ENCODE measurements around the gene TH.

The TH gene

GRCh38 chr11:2157294-2158040 lies 14.1 kb downstream of the TH start:
- no peak for DNase-seq

GRCh38 chr11:2156416-2157182 lies 15.0 kb downstream of the TH start:
- DNase-seq: peak; percentile 56

DNA sequence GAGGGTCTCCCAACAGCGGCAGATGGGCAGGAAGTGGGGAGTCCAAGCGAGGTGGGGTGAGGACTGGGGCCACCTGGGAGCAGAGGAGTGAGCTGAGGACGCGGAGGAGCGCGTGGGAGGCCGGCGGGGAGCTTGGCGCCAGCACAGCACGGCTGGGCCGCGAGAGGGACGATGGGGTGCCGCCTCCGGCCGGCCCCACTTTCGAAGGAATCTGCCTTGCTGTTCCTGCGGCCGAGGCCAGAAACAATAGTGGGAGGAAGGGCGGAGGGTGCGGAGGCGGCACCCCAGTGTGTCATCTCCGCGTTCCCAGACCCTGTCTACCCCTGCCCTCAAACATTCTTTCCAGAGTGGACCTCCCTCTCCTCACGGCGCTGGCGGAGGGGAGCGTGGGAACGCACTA lies 16.1 kb downstream of the TH start:
- DNase-seq: no peak

DNA sequence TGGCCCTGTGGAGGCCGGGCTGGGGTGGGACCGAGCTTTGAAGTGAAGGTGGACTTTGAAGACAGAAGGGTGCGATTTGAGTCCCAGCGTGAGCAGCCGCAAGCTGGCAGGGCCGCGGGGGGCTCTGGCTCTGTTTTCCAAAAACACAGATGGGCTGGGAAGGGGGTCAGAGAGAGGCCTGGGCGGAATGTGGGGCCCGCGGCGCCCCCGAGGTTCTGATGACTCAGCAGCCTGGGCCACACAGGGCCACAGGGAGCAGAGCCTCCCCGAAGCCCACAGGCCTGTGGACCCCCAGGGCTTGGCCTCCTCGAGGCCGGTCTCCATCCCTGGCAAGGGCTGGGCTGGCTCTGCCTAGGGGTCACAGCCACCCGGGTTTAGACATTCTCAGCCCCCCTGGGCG lies 16.7 kb downstream of the TH start:
- DNase-seq: no peak

- no peak for DNase-seq
Observed at GRCh38 chr11:2154195-2154585, 17.4 kb downstream of the TH start.

DNA sequence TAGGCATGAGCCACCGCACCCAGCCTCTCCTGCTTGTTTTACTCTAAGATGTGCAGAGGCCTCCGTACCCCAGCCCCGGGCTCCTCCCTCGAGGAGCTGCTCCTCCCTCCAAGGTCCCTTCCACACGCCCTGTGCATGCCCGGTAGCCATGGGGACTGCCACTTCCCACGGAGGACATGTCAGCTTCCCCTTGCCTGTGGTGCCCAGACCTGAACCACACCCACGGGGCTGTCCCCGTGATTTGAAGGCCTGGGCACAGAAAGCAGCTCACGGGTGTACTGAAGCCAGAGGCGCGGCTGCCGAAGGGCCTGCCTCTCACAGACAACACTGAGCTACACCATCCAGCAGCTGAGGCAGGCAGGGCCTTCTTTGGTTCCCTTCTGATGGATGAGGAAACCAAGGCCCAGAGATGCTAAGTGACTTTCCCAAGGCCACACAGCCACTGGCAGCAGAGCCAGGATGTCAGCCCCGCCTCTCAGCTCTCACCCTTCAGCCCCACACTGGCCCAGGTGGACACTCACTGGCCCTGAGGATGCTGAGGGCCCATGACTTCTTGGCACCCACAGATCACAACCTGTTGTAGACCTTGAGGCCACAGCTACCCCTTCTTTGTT lies 17.9 kb downstream of the TH start:
- no peak for DNase-seq

GRCh38 chr11:2151500-2152257 lies 19.9 kb downstream of the TH start:
- peak; percentile 77 for DNase-seq

DNA sequence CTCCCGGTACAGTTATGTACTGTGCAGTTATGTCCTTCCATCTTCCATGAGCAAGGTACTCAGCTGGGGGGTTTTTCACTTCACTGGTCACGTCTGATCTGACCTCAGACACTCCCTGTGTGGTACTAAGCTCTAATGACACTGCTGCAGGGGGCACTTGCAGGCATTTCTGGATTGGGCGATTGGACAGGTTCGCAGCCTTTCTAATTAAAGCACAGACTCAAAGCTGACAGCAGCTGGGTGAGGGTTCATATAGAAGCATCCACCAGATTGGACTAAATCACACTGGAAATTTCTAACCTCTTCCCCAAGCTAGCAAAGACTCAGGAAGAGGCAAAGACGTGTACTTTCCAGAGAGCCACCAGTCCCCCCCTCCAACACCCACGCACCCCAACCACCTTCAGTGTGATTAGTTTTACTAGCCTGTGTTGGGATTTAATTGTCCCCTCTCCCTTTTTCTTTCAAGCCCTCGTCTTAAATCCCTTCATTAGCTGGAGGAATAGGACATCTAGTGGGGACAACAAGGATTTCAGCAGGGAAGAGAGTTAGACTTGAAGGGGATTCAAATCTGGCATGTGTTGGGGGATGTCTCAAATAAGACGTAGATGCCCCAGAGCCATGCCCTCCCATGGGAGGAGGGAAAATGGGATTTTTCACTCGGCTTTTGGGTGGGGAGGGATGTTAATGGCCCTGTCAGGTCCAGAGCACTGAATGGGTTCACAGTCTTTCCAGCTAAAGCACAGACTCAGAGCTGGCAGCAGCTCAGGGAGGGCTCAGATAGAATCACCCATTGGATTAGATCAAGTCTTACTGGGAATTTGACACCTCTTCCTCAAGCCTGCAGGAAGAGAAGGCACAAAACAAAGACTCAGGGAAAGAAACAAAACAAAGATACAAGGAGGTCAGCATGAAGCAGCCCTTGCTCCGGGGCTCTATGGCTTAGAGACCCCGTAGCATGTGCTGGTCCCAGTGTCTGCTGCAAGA lies 21.5 kb downstream of the TH start:
- DNase-seq: no peak

DNA sequence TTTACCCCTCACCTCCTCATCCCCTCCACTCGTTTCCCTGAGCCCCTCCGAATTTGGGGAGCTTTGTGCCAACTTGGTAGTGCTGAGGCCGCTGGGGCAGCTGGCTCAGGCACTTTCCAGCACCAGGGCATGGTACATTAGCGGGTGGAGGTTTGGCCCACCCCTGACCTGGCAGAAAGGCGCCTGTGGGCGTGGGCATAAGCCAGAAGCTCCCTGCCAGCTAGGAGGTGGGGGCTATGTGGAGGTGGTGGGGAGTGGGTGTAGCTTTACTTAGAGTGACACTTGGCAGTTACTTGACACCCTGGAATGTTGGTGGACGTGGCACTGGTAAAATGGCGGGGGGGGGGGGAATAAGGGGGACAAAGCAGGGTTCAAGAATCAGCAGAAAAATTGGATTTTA lies 22.2 kb downstream of the TH start:
- DNase-seq: no peak

GRCh38 chr11:2148595-2148994 lies 23.0 kb downstream of the TH start:
- no peak for DNase-seq

GRCh38 chr11:2147391-2147790 lies 24.2 kb downstream of the TH start:
- no peak for DNase-seq

GRCh38 chr11:2146051-2146450 lies 25.6 kb downstream of the TH start:
- no peak for DNase-seq

GRCh38 chr11:2144544-2145248 lies 26.9 kb downstream of the TH start:
- DNase-seq: no peak

DNA sequence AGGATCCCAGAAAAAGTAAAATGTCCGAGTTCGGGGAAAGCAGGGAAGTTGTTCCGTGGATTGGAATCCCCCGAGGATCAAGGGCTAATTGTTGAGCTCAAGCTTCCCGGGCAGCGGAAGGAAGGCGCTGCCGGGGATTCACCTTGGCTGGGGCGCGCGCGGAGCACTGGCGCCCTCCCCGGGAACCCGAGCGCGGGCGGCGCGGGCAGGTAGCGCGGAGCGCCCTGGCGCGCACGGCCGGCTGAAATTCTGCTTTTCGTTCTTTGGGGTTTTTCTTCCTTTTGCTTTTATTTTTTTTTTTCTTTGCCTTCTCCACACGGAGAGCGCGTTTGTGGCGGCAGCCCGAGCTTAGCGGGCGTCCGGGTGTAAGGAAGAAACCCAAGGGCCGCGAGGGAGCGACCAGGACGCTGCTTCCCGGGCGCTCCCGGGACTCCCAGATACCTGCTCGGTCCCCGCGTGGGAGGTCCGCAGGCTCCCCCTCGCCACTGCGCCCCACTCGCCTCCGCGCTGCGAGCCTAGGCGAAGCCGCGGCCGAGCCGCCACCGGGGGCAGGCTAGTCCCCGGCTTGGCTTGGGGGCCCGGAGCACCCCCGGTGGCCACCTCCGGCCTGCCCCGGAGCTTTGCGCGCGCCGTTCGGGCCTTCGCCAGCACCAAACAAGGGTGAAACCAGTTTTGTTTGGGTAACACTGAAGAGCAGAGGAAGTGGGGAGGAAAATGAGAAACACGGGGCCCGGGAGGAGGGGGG lies 27.6 kb downstream of the TH start:
- no peak for DNase-seq

- no peak for DNase-seq
Observed at GRCh38 chr11:2143477-2143798, 28.2 kb downstream of the TH start.

- peak; percentile 78 for DNase-seq
Observed at GRCh38 chr11:2142762-2143202, 28.8 kb downstream of the TH start.

GRCh38 chr11:2142300-2142759 lies 29.3 kb downstream of the TH start:
- DNase-seq: no peak

GRCh38 chr11:2140411-2141400 lies 30.9 kb downstream of the TH start:
- DNase-seq: no peak

DNA sequence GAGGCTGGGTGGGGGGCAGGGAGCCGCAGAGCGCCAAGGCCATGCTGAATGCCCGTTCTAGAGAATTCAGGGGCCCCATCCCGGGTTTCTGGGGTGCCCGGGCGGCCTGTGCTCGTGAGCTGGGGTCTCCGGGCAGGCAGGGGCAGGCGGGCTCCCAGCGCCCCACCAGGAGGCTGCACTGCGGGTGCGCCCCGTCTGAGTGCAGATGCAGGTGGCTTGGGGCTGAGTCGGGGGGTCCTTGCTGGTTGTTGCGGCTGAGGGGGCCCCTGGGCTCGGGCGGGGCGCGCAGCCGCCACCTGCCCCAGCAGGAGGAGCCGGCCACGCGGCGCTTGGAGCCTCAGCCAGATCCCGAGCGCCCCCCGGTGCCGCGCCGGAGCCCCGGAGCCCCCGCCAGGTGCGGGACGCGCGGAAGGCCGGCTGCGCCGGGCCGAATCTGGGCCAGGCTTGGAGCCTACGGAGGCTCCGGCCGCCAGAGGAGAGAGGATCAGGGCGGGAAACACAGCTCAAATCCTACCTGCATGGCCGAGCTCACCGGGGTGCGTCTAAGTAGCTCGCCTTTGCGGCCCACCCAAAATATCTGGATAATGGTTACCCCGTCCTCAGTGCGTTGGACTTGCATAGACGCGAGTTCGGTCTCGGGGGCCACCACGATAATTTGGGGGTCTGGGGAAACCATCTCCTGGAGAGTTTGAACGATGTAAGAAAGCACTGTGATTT lies 31.8 kb downstream of the TH start:
- DNase-seq: no peak
